SK-N-SH treated with all-trans-retinoic acid at 6 μM for 48 hours (cell line): ENCODE data around the gene FLNC.

Experiments
- ARNTL ChIP-seq: fragments of 450-650 bp; formaldehyde crosslinking; IDR thresholded peaks from 2 replicates; pipeline ENCODE4 v1.5.0; 2020; ENCODE audit warnings: low read depth, mild to moderate bottlenecking, moderate library complexity, borderline replicate concordance
- CREB5 ChIP-seq: fragments of 250-450 bp; sonication (Bioruptor Pico); IDR thresholded peaks from 2 replicates; pipeline ENCODE4 v1.5.1; 2020; ENCODE audit warnings: low read depth, mild to moderate bottlenecking, moderate library complexity
- CSRNP3 ChIP-seq: fragments of 250-450 bp; sonication (Bioruptor Pico); IDR thresholded peaks from 2 replicates; pipeline ENCODE4 v1.5.1; 2021; ENCODE audit warnings: mild to moderate bottlenecking, moderate library complexity
- ESRRG ChIP-seq: fragments of 250-450 bp; sonication (Bioruptor Pico); IDR thresholded peaks from 2 replicates; pipeline ENCODE4 v1.6.1; 2021; ENCODE audit warnings: mild to moderate bottlenecking
- GLIS3 ChIP-seq: fragments of 250-450 bp; sonication (Bioruptor Pico); IDR thresholded peaks from 2 replicates; pipeline ENCODE4 v1.5.0; 2020; ENCODE audit warnings: mild to moderate bottlenecking, moderate library complexity
- OSR1 ChIP-seq: fragments of 250-450 bp; sonication (Bioruptor Pico); IDR thresholded peaks from 2 replicates; pipeline ENCODE4 v1.8.0; 2022; ENCODE audit warnings: moderate library complexity, mild to moderate bottlenecking, inconsistent platforms
- PATZ1 ChIP-seq: fragments of 250-450 bp; sonication (Bioruptor Pico); IDR thresholded peaks from 2 replicates; pipeline ENCODE4 v1.8.0; 2020; ENCODE audit warnings: mild to moderate bottlenecking, moderate library complexity, borderline replicate concordance
- POU6F1 ChIP-seq: fragments of 250-450 bp; sonication (Bioruptor Pico); IDR thresholded peaks from 2 replicates; pipeline ENCODE4 v1.8.0; 2021; ENCODE audit warnings: low read depth, mild to moderate bottlenecking, moderate library complexity, borderline replicate concordance
- PPARA ChIP-seq: fragments of 250-450 bp; sonication (Bioruptor Pico); IDR thresholded peaks from 2 replicates; pipeline ENCODE4 v1.5.0; 2020; ENCODE audit warnings: mild to moderate bottlenecking, borderline replicate concordance
- RARB ChIP-seq: fragments of 250-450 bp; sonication (Bioruptor Pico); IDR thresholded peaks from 2 replicates; pipeline ENCODE4 v1.8.0; 2021; ENCODE audit warnings: mild to moderate bottlenecking, moderate library complexity
- TOX ChIP-seq: fragments of 250-450 bp; sonication (Bioruptor Pico); IDR thresholded peaks from 2 replicates; pipeline ENCODE4 v1.8.0; 2021; ENCODE audit warnings: mild to moderate bottlenecking, moderate library complexity, borderline replicate concordance
- ZC3H10 ChIP-seq: fragments of 250-450 bp; sonication (Bioruptor Pico); IDR thresholded peaks from 2 replicates; pipeline ENCODE4 v1.5.1; 2021; ENCODE audit warnings: mild to moderate bottlenecking, moderate library complexity
- ZFP3 ChIP-seq: fragments of 250-450 bp; sonication (Bioruptor Pico); IDR thresholded peaks from 2 replicates; pipeline ENCODE4 v1.5.0; 2020; ENCODE audit warnings: mild to moderate bottlenecking, moderate library complexity
- ZFP30 ChIP-seq: fragments of 450-650 bp; formaldehyde crosslinking; IDR thresholded peaks from 2 replicates; pipeline ENCODE4 v1.5.0; 2022; ENCODE audit warnings: mild to moderate bottlenecking, moderate library complexity

- TF ChIP-seq ARNTL (CRISPR knock-in tag) (no peak), RARB (CRISPR knock-in tag) (no peak), CREB5 (CRISPR knock-in tag) (no peak), ZC3H10 (CRISPR knock-in tag) (no peak), PPARA (CRISPR knock-in tag) (no peak), GLIS3 (CRISPR knock-in tag) (no peak), PATZ1 (CRISPR knock-in tag) (no peak), POU6F1 (CRISPR knock-in tag) (no peak), ZFP30 (no peak), CSRNP3 (CRISPR knock-in tag) (no peak), ESRRG (CRISPR knock-in tag) (no peak), TOX (CRISPR knock-in tag) (no peak), ZFP3 (no peak), OSR1 (CRISPR knock-in tag) (no peak)
Observed at GRCh38 chr7:128883622-128884448, 53.6 kb downstream of the FLNC start.
